Stomach (tissue), 4 donors: Measurements from ENCODE around the gene PLAC8L1.

Experiments used
- EP300 ChIP-seq: sonication (generic); formaldehyde crosslinking; IDR thresholded peaks from one replicate; pipeline ENCODE4 v1.6.1; 2017; ENCODE audit warnings: antibody characterized with exemption
- POLR2A ChIP-seq, 4 donors: fragments of 450-650 bp; IDR thresholded peaks; one replicate each; pipeline ENCODE4 v1.6.1; 2016; ENCODE audit warnings: antibody characterized with exemption in 4 of 4, control low read depth in 2 of 4, mild to moderate bottlenecking in 1 of 4, moderate library complexity in 1 of 4
- POLR2AphosphoS5 ChIP-seq, 3 donors: sonication (generic); formaldehyde crosslinking; IDR thresholded peaks; one replicate each; pipeline ENCODE4 v1.6.1; 2016; ENCODE audit warnings: antibody characterized with exemption in 3 of 3
- TF ChIP-seq, protein P1 (sequence below), 7 experiments: fragments of 450-650 bp in 4 of 7; fragments of 200-600 bp in 3 of 7; sonication (generic) in 3 of 7; IDR thresholded peaks; one replicate each; pipeline ENCODE4 v1.5.1; 2016 to 2019; ENCODE audit warnings: antibody characterized with exemption in 7 of 7, control low read depth in 2 of 7, mild to moderate bottlenecking in 1 of 7

GRCh38 chr5:146089287-146089686, 16.1 kb downstream of the PLAC8L1 start:
- TF ChIP-seq, protein P1, sequence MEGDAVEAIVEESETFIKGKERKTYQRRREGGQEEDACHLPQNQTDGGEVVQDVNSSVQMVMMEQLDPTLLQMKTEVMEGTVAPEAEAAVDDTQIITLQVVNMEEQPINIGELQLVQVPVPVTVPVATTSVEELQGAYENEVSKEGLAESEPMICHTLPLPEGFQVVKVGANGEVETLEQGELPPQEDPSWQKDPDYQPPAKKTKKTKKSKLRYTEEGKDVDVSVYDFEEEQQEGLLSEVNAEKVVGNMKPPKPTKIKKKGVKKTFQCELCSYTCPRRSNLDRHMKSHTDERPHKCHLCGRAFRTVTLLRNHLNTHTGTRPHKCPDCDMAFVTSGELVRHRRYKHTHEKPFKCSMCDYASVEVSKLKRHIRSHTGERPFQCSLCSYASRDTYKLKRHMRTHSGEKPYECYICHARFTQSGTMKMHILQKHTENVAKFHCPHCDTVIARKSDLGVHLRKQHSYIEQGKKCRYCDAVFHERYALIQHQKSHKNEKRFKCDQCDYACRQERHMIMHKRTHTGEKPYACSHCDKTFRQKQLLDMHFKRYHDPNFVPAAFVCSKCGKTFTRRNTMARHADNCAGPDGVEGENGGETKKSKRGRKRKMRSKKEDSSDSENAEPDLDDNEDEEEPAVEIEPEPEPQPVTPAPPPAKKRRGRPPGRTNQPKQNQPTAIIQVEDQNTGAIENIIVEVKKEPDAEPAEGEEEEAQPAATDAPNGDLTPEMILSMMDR (IDR thresholded peaks at IDR 0.05), result no peak
- TF ChIP-seq EP300 (no peak), POLR2A (IDR thresholded peaks at IDR 0.05) (no peak), POLR2AphosphoS5 (IDR thresholded peaks at IDR 0.05) (no peak)
